GM12873 (cell line): ENCODE data around the gene PLEKHH2.

ENCODE experiments used
- CTCF ChIP-seq: IDR thresholded peaks from 2 replicates; pipeline ENCODE4 v1.5.1; 2012; ENCODE audit warnings: low read depth, mild to moderate bottlenecking, moderate library complexity, low read length, control low read depth; ENCODE audit not compliant: insufficient read depth; ENCODE audit errors: missing control alignments

PLEKHH2 gene

GRCh38 chr2:43699761-43700160 lies 62.7 kb downstream of the PLEKHH2 start:
- TF ChIP-seq CTCF: no peak

GRCh38 chr2:43701111-43701510 lies 64.1 kb downstream of the PLEKHH2 start:
- TF ChIP-seq CTCF: no peak

- no peak for TF ChIP-seq CTCF
These were observed 70.4 kb downstream of the PLEKHH2 start for GRCh38 chr2:43707255-43708015.

- no peak for TF ChIP-seq CTCF
These were observed 71.1 kb downstream of the PLEKHH2 start for GRCh38 chr2:43708178-43708577.

GRCh38 chr2:43708891-43709290 lies 71.8 kb downstream of the PLEKHH2 start:
- TF ChIP-seq CTCF: no peak

GRCh38 chr2:43710866-43711265 lies 73.8 kb downstream of the PLEKHH2 start:
- no peak for TF ChIP-seq CTCF

- TF ChIP-seq CTCF: no peak
These were observed 77.1 kb downstream of the PLEKHH2 start for GRCh38 chr2:43714164-43714563.
